ENCODE results near the gene CRYBG2. TPM values are rescaled to one million over a fixed set of nuclear protein-coding genes. Genes with fewer than 3 reads are reported as not detected.
"Not testable (repeated sequence)": the region's sequence is repeated elsewhere in the genome, so short reads cannot be mapped to it uniquely, and the experiment has no call there.

CRYBG2 gene
- total RNA-seq, 3 donors from 2014 or later = 0.16 to 0.45 (median 0.30) TPM

DNA sequence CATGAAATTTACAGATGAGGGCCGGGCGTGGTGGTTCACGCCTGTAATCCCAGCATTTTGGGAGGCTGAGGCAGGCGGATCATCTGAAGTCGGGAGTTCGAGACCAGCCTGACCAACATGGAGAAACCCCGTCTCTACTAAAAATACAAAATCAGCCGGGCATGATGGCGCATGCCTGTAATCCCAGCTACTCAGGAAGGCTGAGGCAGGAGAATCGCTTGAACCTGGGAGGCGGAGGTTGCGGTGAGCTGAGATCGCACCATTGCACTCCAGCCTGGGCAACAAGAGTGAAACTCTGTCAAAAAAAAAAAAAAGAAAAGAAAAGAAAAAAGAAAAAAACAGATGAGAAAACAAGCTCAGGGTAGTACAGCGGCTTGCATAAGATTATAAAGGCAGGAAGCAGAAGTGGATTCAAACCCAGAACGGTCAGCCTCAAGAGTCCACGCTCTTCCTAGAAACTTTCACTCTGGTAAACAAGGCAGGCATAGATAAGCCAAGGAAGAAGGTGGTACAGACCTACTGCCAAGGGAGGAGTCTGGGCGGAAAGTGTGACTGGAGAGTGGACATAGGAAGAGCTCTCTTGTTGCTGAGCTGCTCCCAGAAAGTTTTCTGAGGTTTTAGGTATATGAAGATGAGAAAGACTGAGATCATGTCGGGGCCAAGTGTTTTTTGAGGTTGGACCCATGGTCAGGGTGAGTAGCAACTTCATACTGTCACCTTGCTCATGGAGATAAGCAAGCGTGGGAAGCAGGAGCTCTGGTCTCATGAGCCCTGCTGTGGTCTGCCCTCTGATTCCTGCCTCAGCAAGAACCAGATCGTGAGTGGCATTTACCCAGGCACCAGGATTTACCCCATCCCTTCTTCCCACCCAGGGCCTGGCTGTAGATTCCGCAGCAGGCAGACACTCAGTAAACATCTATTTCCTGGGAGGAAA lies 45.7 kb downstream of the CRYBG2 start:
- not testable (repeated sequence) for H3K9me3 Mint-ChIP-seq; H3K36me3 Mint-ChIP-seq (ENCODE audit: insufficient read depth); DNase-seq; H3K27me3 Mint-ChIP-seq (ENCODE audit: low read depth)
- ATAC-seq = peak; percentile 8 to 22
- Mint-ChIP-seq H3K4me3 (peak overlapping the region; percentile 56), H3K4me1 (ENCODE audit: low read depth) (peaks cover 32% of the 10 kb centered on the region)

DNA sequence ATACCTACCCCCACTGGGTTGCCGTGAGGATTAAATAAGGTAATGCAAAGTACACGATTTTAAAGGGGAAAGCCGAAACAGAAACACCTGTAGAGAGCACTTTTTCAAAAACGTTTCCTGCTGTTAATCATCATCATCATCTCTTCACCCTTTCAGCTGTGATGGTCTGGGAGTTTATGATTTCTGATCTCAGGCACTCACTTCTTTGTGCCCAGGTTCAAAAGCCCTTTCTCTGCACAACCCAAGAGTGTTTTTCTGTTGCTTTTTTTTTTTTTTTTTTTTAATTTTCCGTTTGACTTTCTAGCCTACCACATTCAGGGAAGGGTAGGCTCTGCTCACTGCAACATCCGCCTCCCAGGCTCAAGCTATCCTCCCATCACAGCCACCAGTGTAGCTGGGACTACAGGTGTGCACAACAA lies 46.6 kb downstream of the CRYBG2 start:
- no peaks in the 10 kb centered on the region for H3K27me3 Mint-ChIP-seq (ENCODE audit: low read depth)
- no peaks in the 10 kb centered on the region for H3K36me3 Mint-ChIP-seq (ENCODE audit: insufficient read depth)
- ATAC-seq (peak; percentile 3 to 16), DNase-seq (no peak)
- no peaks in the 10 kb centered on the region for H3K9me3 Mint-ChIP-seq
- peak overlapping the region; percentile 96 for H3K4me3 Mint-ChIP-seq
- peaks cover 28% of the 10 kb centered on the region for H3K4me1 Mint-ChIP-seq (ENCODE audit: low read depth)

DNA sequence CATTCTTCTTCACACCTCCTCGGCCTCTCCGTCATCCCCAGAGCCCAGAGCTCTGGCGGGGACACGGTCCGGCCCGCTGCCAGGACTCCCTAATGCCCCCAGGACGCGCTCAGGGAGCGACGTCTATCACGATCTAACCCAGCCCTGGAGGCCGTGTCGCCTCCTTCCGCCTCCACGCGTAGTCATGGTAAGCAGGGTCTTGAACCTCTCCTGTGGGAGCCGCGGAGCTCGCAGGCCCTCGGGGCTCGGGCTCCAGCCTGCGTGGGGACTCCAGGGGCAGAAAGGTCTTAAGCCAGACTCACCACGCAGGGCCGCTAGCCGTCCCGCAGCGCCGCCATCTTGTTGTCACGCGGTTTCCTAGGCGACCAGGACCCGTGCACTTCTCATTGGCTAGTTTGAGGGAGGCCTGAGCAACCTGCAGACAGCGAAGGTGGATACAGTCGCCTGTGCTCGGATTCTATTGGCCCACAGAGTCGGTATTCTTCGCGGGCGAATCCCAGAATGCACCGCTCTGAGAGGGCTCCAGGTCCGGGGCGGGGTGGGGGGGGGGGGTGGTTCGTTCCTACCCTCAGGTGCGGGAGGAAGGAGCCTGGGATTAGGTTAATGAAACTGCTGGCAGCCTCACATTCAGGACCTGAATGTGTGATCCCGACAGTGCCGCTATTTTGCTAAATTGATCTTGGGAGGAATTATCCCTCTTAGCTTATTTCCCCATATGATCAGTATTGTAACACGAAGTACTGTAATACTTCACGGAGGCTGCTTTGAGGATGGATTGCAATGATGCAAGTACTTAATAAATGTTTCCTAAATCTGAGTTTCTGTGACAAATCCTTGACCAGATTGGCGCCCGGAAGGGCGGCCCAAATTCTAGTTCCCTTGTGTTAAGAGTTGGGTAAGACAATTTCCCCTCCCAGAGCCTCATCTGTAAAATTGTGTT lies 47.4 kb downstream of the CRYBG2 start, which contains the start of gene UBXN11:
UBXN11 (minus strand) TSS at position 347 of the 940 bp plus-strand sequence. CDS start 3,753 bp downstream, outside the sequence.
- no peaks in the 10 kb centered on the region for H3K36me3 Mint-ChIP-seq (ENCODE audit: insufficient read depth)
- DNase-seq (peak; percentile 85), ATAC-seq (peak; percentile 99)
- H3K27me3 Mint-ChIP-seq (ENCODE audit: low read depth) = no peaks in the 10 kb centered on the region
- H3K4me3 Mint-ChIP-seq = peak within 1 kb of the TSS; percentile 96
- peaks cover 28% of the 10 kb centered on the region for H3K4me1 Mint-ChIP-seq (ENCODE audit: low read depth)
- no peaks in the 10 kb centered on the region for H3K9me3 Mint-ChIP-seq

DNA sequence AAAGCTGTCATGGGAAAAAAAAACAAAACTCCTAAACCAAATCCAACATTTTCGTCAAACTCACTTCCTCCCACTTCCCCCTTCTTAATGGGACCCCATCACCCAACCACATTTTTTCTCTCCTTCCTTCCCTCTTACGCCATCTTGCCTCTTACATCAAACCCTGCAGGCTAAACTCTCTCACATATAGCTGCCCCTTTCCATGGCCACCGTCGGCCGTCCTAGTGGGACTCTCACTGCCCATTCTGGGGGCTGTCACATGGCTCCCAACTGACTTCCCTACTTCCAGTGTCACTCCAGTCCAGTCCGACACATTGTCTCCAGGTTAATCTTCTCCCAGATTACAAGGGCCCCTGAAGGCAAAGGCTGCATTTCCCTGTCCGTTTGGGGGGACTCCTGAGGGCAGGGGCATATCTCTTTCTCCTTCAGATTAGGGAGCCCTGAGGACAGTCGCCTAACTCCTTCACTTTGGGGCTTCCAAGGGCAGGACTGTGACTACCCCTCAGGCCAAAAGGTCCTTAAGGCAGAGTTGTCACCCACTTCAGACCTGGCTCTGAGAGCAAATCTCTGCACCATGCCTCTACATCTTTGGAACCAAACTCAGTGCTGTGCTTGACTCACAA lies 48.2 kb downstream of the CRYBG2 start:
- peak in 1 of 2 donors; percentile 1 for ATAC-seq
- H3K27me3 Mint-ChIP-seq (ENCODE audit: low read depth) = no peaks in the 10 kb centered on the region
- H3K4me3 Mint-ChIP-seq = peak overlapping the region; percentile 96
- H3K9me3 Mint-ChIP-seq = no peaks in the 10 kb centered on the region
- peaks cover 28% of the 10 kb centered on the region for H3K4me1 Mint-ChIP-seq (ENCODE audit: low read depth)
- DNase-seq = no peak
- H3K36me3 Mint-ChIP-seq (ENCODE audit: insufficient read depth) = no peaks in the 10 kb centered on the region

DNA sequence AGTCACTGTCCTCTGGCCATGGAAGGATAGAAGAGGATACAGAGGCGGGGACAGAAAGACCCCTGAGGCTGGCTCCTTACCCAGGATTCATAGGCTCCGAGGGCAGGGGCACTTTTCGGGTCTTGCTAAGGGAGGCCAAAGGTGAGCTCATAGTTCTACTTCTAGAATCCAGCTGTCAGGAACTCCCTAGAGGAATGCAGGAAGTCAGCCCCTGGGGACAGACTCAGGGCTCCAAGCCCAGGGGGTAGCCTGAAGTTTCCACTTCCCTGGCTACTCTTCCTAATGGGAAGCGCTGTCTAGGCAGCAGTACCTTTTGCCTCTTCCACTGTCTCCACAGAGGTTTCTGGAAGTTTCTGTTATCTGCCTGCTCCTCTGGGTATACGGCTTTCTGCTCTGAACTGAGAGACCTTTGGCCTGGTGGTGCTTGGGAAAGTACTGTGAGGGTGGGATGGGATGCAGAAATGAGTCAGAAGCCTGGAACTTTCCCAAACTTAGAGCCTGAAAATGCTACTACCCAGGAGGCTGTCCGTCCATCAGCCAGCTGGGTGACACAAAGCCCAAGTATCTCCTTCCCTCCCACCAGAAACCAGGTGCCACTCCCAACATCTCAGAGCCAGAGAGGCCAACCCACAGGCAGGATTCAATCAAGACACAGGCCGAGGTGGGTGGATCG lies 51.1 kb downstream of the CRYBG2 start:
- DNase-seq (no peak), ATAC-seq (no peak)
- H3K9me3 Mint-ChIP-seq = no peaks in the 10 kb centered on the region
- no peaks in the 10 kb centered on the region for H3K27me3 Mint-ChIP-seq (ENCODE audit: low read depth)
- no peaks in the 10 kb centered on the region for H3K36me3 Mint-ChIP-seq (ENCODE audit: insufficient read depth)
- H3K4me3 Mint-ChIP-seq = no peak overlapping the region
- H3K4me1 Mint-ChIP-seq (ENCODE audit: low read depth) = peaks cover 20% of the 10 kb centered on the region

DNA sequence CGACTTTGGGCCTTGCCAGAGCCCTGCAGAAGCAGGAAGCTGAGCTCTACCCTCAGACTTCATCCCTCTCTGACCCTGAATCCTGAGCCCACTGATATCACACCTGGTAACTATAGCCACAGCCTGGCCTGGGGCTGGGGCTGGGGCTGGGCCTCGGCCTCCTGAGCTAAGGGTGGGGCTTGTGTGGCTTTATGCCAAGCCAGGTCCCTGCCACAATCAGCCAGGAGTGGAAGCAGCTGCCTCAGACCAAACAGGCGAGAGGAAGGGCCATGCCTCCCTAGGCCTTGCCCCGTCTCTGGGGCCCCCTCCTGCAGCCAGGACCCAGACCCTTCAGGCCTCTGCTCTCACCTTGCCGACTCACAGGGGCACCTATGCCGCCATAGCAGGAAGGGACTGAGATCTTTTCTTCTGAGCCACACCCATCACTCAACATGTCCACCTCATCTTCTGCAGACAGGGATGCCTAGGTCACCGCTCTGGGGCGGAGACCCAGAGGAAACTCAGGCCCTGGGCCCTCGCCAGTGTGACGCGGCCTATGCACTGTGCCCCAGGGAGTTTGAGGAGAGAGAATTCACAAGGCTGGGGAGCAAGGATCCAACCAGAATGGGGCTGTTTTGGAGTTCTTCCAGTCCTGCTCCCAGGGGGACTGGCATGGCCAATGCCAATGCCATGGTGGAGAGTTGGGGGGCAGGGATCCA lies 53.2 kb downstream of the CRYBG2 start:
- ATAC-seq (no peak), DNase-seq (no peak)
- peaks cover 2% of the 10 kb centered on the region for H3K4me1 Mint-ChIP-seq (ENCODE audit: low read depth)
- H3K27me3 Mint-ChIP-seq (ENCODE audit: low read depth) = no peaks in the 10 kb centered on the region
- no peak overlapping the region for H3K4me3 Mint-ChIP-seq
- peaks cover 2% of the 10 kb centered on the region for H3K36me3 Mint-ChIP-seq (ENCODE audit: insufficient read depth)
- H3K9me3 Mint-ChIP-seq = no peaks in the 10 kb centered on the region

DNA sequence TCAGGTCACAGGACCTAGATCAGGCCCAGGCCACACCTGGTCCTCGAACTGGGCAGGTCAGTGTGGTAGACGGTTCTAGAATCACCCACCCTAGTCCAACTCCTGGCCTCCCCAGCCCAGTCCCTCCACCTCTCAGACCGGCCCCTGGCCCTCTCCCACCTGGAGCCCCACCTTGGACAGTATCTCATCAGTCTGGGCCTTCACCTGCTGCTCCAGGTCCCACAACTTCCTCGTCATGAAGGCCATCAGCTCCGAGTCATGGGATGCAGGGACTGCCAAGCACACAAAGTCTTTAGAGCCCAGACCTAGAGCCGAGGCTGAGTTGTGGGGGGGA lies 56.2 kb downstream of the CRYBG2 start:
- Mint-ChIP-seq H3K27me3 (ENCODE audit: low read depth) (no peaks in the 10 kb centered on the region), H3K36me3 (ENCODE audit: insufficient read depth) (peaks cover 7% of the 10 kb centered on the region), H3K4me1 (ENCODE audit: low read depth) (peaks cover 11% of the 10 kb centered on the region), H3K9me3 (no peaks in the 10 kb centered on the region), H3K4me3 (no peak overlapping the region)
- no peak for DNase-seq
- no peak for ATAC-seq

DNA sequence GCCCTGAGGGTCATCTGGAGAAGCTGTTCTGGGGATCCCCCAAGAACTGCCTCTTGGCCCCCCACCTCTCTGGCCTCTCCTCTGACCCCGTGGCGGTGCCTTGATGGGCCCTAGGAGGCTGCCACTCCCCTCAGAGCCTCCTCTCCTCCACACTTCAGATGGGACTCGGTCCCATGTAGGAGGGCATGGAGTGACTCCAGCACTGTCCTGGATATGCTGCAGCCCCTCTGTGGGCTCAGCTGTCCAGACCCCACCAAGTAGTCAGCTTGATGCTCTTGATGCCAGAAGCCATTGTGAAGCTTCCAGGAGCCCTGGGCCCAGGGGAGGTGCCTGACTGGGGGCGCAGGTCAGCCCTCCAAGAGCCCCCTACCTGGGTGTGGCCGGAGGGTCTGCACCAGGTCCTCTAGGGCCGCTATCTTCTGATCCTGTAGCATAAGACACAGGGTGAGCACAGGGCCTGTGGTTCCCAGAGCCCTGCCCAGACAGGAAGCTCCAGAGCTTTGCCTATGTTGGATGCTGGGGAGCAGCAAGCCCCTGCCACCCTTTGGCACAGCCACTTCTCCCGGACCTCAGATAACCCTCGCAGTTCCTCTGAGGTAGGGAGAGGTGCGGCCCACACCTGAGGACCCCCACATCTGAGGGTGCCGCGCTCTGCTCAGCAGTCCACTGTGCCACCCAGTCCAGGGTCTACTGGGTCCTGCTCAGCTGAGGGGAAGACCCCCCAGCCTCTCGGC lies 56.7 kb downstream of the CRYBG2 start:
- Mint-ChIP-seq H3K27me3 (ENCODE audit: low read depth) (no peaks in the 10 kb centered on the region), H3K36me3 (ENCODE audit: insufficient read depth) (peaks cover 7% of the 10 kb centered on the region), H3K4me3 (no peak overlapping the region), H3K4me1 (ENCODE audit: low read depth) (peaks cover 11% of the 10 kb centered on the region), H3K9me3 (no peaks in the 10 kb centered on the region)
- ATAC-seq = no peak
- no peak for DNase-seq

DNA sequence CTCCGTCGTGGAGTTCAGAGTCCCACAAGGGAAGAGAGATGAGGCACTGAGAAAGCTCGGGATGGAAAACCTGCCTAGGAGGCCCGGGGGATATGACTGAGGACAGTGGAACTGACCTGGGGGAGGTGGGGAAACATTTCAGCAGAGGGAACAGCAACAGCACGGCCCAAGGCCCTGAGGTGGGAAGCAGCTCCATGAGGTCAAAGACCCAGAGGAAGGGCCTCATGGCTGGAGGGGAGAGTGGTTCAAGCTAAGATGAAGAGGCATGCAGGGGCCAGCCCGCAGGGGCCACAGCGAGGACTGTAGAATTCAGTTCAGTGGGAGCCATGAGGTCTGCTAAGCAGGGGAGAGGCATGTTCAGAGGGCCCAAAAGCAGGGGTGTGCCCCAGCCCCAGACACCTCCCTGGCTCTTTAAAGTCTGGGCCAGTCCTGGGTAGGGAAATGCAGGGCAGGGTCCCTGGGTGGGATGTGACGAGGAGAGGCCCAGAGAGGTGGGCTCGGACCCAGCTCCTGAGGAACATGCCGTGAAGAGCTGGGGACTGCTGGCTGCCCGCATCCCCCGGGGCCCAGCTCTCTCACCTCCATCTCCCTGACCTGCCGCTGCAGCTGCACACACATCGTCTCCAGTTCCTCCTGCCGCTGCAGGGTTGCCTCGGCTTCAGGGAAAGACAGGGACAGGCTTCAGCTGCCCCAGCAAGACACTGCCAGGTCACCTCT lies 57.4 kb downstream of the CRYBG2 start:
- no peaks in the 10 kb centered on the region for H3K9me3 Mint-ChIP-seq
- no peak for DNase-seq
- ATAC-seq = no peak
- peaks cover 18% of the 10 kb centered on the region for H3K4me1 Mint-ChIP-seq (ENCODE audit: low read depth)
- H3K4me3 Mint-ChIP-seq = no peak overlapping the region
- H3K36me3 Mint-ChIP-seq (ENCODE audit: insufficient read depth) = peaks cover 7% of the 10 kb centered on the region
- no peaks in the 10 kb centered on the region for H3K27me3 Mint-ChIP-seq (ENCODE audit: low read depth)

DNA sequence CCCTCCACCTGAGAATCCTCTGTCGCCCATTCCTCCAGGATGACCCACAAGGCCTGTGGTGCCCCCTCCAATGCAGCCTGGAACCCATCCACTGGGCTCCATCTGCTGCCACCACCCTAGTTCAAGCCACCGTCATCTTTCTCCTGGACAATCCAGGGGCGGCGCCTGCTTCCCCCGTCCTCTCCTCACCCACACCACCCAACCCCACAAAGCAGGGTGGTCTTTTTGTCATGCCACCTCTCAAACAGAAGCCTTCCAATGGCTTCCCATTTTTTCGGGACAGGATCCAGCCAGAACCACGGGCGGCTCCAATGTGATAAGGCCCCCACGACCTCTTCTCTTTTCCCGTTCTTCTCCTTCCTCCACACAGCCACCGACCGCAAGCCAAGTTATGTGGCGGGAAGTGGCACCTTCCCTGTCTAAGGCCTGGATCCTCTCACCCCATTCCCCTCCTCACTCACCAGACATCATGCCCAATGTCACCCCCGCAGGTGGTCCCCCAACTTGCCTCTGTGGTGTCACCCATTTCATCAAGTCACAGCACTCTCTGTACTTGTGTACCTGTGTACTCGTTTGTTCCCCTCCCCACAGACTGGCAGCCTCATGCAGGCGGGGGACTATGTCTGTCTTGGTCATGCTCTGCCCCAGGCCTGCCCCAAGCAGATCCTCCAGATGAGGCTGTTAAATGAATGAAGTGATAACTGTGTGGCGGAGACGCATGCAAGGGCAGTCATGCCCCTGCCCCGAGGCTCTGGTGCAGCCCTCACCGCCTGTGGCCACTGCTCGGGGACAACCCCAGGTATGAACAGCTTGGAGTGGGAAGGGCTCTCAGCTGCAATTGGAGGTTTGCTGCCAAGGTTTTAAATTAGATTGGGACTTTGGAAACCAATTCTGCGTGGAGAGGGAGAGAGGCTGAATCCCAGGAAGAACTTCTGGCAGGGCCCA lies 58.5 kb downstream of the CRYBG2 start:
- DNase-seq = no peak
- no peaks in the 10 kb centered on the region for H3K27me3 Mint-ChIP-seq (ENCODE audit: low read depth)
- H3K9me3 Mint-ChIP-seq = no peaks in the 10 kb centered on the region
- H3K36me3 Mint-ChIP-seq (ENCODE audit: insufficient read depth) = peaks cover 7% of the 10 kb centered on the region
- H3K4me1 Mint-ChIP-seq (ENCODE audit: low read depth) = peaks cover 28% of the 10 kb centered on the region
- H3K4me3 Mint-ChIP-seq = no peak overlapping the region
- no peak for ATAC-seq

DNA sequence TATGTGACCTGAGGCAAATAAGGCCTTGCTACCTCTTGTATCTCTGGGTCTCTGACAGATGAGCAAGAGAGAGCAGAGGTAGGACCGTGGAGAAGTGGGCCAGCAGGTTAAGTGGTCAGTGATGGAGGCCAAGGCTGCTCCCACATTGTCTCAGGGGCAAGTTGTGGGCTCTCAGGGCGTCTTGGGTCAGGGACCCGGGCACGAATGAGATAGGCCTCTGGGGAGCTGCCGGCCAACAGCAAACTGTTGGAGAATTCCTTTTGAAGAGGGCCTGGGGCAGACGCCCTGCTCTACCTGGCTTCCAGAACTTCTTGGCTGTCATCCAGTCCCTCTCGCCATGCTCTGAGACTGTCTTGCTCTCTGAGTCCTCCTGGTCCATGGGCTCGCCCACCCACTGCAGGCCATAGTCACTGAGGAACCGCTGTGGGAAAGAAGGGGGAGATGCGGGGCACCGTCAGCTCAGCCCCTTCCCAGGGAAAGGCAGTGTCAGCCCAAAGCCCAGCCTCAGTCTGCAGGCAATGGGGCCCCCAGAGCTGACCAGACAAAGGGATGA lies 59.9 kb downstream of the CRYBG2 start:
- peaks cover 43% of the 10 kb centered on the region for H3K4me1 Mint-ChIP-seq (ENCODE audit: low read depth)
- DNase-seq (no peak), ATAC-seq (no peak)
- no peaks in the 10 kb centered on the region for H3K27me3 Mint-ChIP-seq (ENCODE audit: low read depth)
- no peaks in the 10 kb centered on the region for H3K9me3 Mint-ChIP-seq
- peaks cover 7% of the 10 kb centered on the region for H3K36me3 Mint-ChIP-seq (ENCODE audit: insufficient read depth)
- no peak overlapping the region for H3K4me3 Mint-ChIP-seq

Data from activated T-cell treated with anti-CD3 and anti-CD28 coated beads, Interleukin-2, amount 50 U/mL, for 4 hours (primary cell).